ENCODE measurements around the gene SDHC.
A peak's percentile ranks its signal among the peaks of the same experiment; 100 is the strongest.
"Not testable (repeated sequence)": the region's sequence is repeated elsewhere in the genome, so short reads cannot be mapped to it uniquely, and the experiment has no call there.

SDHC gene

GRCh38 chr1:161311595-161312181, 2.5 kb upstream of the SDHC start:
- DNase-seq = no peak

- DNase-seq = no peak
Measured at GRCh38 chr1:161313554-161314200, 504 bp upstream of the SDHC start.

- DNase-seq = not testable (repeated sequence)
Measured at GRCh38 chr1:161315841-161316674, 1.9 kb downstream of the SDHC start.

GRCh38 chr1:161324020-161324419, 9.8 kb downstream of the SDHC start:
- no peak for DNase-seq

GRCh38 chr1:161330346-161330745, 16.2 kb downstream of the SDHC start:
- no peak for DNase-seq

GRCh38 chr1:161333166-161333565, 19.0 kb downstream of the SDHC start:
- no peak for DNase-seq

GRCh38 chr1:161335796-161336195, 21.6 kb downstream of the SDHC start:
- DNase-seq = no peak

GRCh38 chr1:161342177-161342576, 28.0 kb downstream of the SDHC start:
- DNase-seq = no peak

GRCh38 chr1:161342821-161343220, 28.6 kb downstream of the SDHC start:
- no peak for DNase-seq

GRCh38 chr1:161350671-161351070, 36.5 kb downstream of the SDHC start:
- no peak for DNase-seq

- DNase-seq = no peak
Measured at GRCh38 chr1:161351482-161351881, 37.3 kb downstream of the SDHC start.

GRCh38 chr1:161357073-161357472, 42.9 kb downstream of the SDHC start:
- no peak for DNase-seq

GRCh38 chr1:161359291-161359690, 45.1 kb downstream of the SDHC start:
- DNase-seq = no peak

GRCh38 chr1:161364332-161364731, 50.2 kb downstream of the SDHC start:
- no peak for DNase-seq

- DNase-seq = no peak
Measured at GRCh38 chr1:161365207-161365606, 51.0 kb downstream of the SDHC start.

GRCh38 chr1:161367684-161368400, 53.7 kb downstream of the SDHC start, which contains the start of gene CFAP126:
Gene CFAP126, minus strand, starts transcription at chr1:161367876. Its CDS starts 8 bp downstream, at chr1:161367868.
- peak; percentile 69 for DNase-seq

GRCh38 chr1:161373442-161373841, 59.3 kb downstream of the SDHC start:
- no peak for DNase-seq

- no peak for DNase-seq
Measured at GRCh38 chr1:161374373-161374772, 60.2 kb downstream of the SDHC start.

- DNase-seq = no peak
Measured at GRCh38 chr1:161378014-161378413, 63.8 kb downstream of the SDHC start.

GRCh38 chr1:161379071-161379470, 64.9 kb downstream of the SDHC start:
- no peak for DNase-seq

GRCh38 chr1:161381707-161382106, 67.5 kb downstream of the SDHC start:
- no peak for DNase-seq

- peak; percentile 56 for DNase-seq
Measured at GRCh38 chr1:161382214-161383019, 68.2 kb downstream of the SDHC start.

All from DMS 273 treated with DMSO at 0.1 percent for 48 hours (cell line).